HG03175 (cell line): ENCODE data around the gene PLCB1.
"Not testable (repeated sequence)": the region's sequence is repeated elsewhere in the genome, so short reads cannot be mapped to it uniquely, and the experiment has no call there.

Source experiments
- ATAC-seq: cut with Tn5 transposase; IDR thresholded peaks from one replicate; pipeline ENCODE4 v1.9.1; 2021; ENCODE audit warnings: mild to moderate bottlenecking, moderate library complexity; ENCODE audit not compliant: unreplicated experiment

PLCB1 gene

GRCh38 chr20:8328189-8328588 is 196.1 kb downstream of the PLCB1 start:
- no peak for ATAC-seq

GRCh38 chr20:8330319-8330784 is 198.3 kb downstream of the PLCB1 start:
- ATAC-seq: no peak

- ATAC-seq: no peak
These were observed 199.0 kb downstream of the PLCB1 start for GRCh38 chr20:8330785-8331695.

- no peak for ATAC-seq
These were observed 199.8 kb downstream of the PLCB1 start for GRCh38 chr20:8331740-8332412.

- ATAC-seq: no peak
These were observed 202.6 kb downstream of the PLCB1 start for GRCh38 chr20:8334641-8335040.

GRCh38 chr20:8335059-8335458 is 203.0 kb downstream of the PLCB1 start:
- ATAC-seq: no peak

GRCh38 chr20:8335495-8336195 is 203.6 kb downstream of the PLCB1 start:
- no peak for ATAC-seq

GRCh38 chr20:8339349-8339748 is 207.3 kb downstream of the PLCB1 start:
- no peak for ATAC-seq

GRCh38 chr20:8342391-8342790 is 210.3 kb downstream of the PLCB1 start:
- ATAC-seq: no peak

GRCh38 chr20:8344106-8344505 is 212.0 kb downstream of the PLCB1 start:
- no peak for ATAC-seq

GRCh38 chr20:8344631-8345030 is 212.6 kb downstream of the PLCB1 start:
- no peak for ATAC-seq

- no peak for ATAC-seq
These were observed 214.7 kb downstream of the PLCB1 start for GRCh38 chr20:8346700-8347270.

GRCh38 chr20:8350225-8350624 is 218.2 kb downstream of the PLCB1 start:
- not testable (repeated sequence) for ATAC-seq

GRCh38 chr20:8352486-8352885 is 220.4 kb downstream of the PLCB1 start:
- ATAC-seq: no peak

- no peak for ATAC-seq
These were observed 221.4 kb downstream of the PLCB1 start for GRCh38 chr20:8353512-8353911.

- ATAC-seq: no peak
These were observed 223.4 kb downstream of the PLCB1 start for GRCh38 chr20:8355453-8355852.

- ATAC-seq: no peak
These were observed 224.7 kb downstream of the PLCB1 start for GRCh38 chr20:8356806-8357205.

- ATAC-seq: no peak
These were observed 225.6 kb downstream of the PLCB1 start for GRCh38 chr20:8357703-8358102.

GRCh38 chr20:8360035-8360434 is 228.0 kb downstream of the PLCB1 start:
- ATAC-seq: no peak

GRCh38 chr20:8361006-8361652 is 229.1 kb downstream of the PLCB1 start:
- no peak for ATAC-seq

- ATAC-seq: no peak
These were observed 229.7 kb downstream of the PLCB1 start for GRCh38 chr20:8361779-8362178.
